GM18517 (cell line): ENCODE measurements around the gene EPSTI1.

Experiments
- ATAC-seq: cut with Tn5 transposase; IDR thresholded peaks from one replicate; pipeline ENCODE4 v1.9.1; 2021; ENCODE audit warnings: mild to moderate bottlenecking, moderate library complexity; ENCODE audit not compliant: unreplicated experiment

The EPSTI1 gene

DNA sequence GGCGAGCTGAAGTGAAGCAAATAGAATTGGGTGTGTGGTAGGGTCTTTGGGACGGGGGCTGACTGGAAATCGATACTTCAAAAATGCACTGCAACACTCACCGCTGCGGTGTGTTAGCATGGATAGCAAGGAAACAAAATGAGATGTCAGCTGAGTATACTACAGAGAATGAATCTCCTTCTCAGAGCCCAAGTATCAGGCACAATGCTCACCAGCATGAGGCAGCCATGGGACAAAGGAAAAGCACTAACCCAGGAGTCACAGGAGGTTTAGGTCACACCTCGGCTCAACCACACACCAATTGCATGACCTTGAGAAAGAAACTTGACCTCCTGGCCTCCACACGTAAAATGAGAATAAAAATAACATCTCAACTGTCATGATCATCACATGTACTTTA, 136.6 kb downstream of the EPSTI1 start:
- ATAC-seq = no peak

DNA sequence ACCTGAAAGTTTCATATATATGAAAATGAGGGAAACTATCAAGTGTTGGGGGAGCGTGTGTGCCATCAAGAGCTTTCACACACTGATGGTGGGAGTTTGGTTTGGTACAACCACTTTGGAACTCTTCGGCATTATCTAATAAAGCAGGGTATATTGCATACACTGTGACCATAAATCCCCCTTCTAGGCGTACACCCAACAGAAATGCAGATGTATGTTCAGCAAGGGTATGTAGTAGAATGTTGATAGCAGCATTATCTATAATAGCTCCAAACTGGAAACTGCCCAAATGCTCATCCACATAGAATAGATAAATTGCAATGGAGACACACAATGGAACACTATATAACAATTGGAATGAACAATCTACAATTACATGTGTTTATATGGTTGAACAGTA, 139.9 kb downstream of the EPSTI1 start:
- no peak for ATAC-seq

DNA sequence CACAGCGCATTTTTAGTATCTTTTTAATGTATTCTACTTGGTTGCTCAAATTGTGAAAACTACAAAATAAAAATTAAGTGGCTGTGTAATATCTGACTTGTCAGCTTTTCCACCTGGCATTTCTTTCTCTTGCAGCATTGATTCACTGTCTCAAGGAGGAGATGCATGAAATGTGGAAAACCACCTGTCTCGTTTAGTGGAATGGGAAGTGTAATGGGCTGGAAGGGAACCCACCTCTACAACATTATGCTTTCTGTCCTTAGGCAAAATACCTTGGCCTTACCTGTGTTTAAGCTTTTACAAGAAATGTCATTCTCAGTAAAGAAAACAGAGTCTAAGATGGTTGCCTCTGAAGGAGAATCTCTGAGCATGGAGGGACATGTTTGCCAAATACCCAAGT, 142.8 kb downstream of the EPSTI1 start:
- ATAC-seq = no peak

DNA sequence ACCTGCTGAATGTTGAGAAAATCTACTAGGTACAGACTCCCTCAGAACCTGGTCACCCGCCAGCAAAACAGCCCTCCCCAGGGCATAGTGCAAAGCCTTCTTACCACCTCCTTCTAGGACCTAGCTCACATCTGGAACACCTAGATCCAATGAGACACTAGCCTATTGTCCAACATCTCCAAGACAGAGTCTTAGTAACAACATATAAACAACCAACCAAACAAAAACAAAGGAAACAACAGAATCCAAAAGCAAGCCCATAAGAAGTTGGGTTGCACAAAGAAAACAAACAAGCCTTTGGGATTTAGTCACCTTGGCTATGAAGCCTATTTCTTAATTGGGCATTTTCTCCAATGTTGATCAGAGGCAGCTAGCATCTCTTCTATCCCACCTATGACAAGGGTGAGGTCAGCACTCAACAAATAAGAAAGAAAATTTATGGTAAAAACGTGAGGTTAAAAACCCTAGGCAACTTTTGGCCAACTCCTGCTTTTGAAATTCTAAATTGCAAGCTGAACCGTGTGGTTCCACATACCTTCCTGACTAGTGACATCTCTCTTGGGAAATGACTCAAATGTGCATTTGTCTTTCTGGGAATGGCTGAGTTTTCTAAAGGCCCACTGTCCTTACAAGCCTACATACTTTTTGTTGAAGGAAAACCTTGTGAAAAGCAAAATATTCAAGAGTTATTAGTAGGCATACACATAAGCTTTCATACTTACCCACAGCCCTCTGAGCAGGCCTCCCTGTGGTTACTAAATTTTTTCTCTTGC, 144.0 kb downstream of the EPSTI1 start:
- ATAC-seq = no peak

DNA sequence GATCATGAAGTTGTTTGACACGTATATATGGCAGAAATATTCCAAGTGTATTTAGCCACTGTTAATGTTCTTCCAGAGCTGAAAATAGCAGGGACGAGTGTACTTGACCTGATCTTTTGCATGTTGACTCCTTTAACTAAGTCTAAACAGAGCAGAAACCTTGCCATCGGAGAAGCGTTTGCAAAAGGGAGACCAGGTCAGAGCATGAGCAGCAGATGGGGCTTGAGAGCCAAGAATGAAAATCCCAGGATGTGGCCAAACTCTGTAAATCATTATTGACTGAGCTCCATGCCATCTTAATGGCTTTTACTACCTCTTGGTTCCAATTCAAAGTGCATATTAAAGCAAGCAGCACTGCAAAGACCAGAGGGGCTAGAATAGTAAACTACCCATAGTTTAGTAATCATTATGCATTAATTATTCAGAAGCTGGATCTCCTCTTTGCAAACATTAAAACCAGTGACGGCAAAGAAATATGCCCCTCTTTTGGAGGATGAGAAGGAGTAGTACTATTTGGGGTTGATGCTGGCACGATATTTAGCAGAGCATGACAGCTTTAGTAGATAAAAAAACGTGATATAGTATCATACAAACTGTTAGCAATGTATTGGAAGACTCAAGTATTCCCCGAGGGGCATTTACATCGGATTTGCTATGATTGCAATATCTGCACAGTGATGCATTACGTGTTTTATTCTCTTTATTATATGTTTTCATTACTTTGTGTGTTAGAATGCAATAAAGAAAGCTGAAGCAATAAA, 154.9 kb downstream of the EPSTI1 start:
- ATAC-seq = no peak
